HG03045 (cell line): ENCODE measurements around the gene SMYD2.
"Not testable (repeated sequence)": the region's sequence is repeated elsewhere in the genome, so short reads cannot be mapped to it uniquely, and the experiment has no call there.

Experiments used
- ATAC-seq: cut with Tn5 transposase; IDR thresholded peaks from one replicate; pipeline ENCODE4 v1.9.1; 2021; ENCODE audit warnings: mild to moderate bottlenecking, moderate library complexity; ENCODE audit not compliant: unreplicated experiment

Gene SMYD2

DNA sequence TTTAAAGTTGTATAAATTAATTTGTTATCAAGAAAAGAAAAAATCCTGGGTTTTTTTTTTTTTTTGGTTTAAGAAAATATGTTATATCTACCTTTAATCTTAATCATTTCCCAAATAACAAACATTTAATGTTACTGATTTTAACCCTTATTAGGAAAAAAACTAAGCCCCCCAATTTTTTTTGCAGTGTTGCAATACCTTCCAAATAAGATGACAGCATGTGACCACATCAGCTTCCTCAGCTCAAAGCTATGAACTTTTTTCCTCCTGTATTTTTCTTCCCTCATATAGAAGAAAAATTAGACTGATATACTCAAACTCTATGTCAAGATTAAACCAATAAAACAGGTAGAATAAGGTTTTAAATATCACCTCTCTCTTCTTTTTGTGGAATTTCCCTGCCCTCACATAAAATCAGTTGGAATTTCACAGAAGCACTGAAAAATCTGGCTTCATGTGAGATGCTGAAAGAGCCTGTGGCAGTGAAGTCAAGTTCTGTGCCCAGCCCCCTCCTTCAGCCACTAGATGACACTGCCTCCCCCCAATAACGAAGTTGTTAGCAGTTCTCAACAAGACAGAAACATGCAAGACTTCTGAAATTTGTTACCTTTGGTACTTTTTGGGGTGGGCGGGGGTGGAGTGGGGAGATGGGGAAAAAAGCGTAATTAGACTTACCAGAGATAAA lies 9.6 kb upstream of the SMYD2 start:
- no peak for ATAC-seq

DNA sequence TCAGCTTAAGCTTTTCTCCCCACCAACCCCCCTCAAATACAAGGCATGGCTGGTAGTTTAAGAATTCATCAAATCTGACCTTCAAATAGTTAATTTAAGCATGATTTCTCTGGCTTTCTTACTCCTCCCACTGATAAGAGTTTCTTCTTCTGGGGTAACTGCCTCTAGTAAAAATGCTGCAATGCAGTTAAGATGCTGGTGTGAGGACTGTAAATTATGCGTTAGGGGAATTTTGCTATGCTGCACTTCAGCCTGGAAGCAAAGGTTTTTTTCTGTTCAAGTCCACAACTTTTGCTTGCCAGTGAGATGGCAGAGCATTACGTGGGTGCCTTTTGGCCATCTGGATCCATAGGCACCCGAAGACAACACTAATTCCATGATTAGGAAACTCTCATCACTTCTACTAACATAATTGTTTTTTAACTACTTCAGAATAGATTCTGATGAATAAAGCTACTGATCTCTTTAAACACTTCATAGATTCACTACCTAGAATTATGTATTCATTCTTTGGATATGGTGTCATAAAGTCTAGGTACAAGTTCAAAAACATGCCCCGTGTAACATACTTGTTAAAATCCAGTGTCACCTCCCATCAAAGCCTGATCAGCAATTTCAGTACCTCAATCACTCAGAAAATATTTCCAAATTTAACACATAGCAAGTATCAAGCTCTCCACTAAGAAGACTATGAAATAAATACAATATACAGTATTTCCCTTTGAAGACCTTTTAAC lies 8.8 kb upstream of the SMYD2 start:
- ATAC-seq, result no peak

DNA sequence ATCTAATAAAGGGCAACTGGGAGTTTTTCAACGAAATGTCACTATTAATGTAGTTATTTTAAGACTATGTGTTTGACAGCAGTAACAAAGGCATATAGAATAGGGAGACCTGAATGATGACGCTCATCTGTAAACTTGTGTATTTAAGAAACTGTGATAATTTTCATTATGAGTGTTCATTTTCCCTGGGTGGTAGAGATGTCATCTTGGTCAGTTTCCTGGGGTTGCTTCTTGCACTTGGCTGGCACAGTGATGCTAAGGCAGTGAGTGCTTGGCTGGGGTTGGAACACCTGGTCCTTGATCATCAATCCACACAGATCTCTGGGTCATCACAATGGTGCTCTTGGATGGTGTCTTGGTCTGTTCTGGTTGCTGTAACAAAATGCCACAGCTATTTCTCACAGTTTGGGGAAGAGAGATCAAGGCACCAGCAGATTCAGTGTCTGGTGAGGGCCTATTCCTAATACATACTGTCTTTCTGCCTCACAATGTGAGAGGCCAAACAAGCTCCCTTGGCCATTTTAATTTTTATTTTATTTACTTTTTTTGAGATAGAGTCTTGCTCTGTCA lies 7.9 kb upstream of the SMYD2 start:
- no peak for ATAC-seq

DNA sequence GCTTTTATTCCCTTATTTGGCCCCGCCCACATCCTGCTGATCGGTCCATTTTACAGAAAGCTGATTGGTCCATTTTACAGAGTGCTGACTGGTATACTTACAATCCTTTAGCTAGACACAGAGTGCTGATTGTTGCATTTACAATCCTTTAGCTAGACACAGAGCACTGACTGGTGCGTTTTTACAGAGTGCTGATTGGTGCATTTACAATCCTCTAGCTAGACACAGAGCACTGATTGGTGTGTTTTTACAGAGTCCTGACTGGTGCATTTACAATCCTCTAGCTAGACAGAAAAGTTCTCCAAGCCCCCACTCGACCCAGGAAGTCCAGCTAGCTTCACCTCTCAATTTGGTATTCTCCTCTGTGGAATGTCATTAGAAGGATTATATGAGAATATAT lies 5.3 kb upstream of the SMYD2 start:
- ATAC-seq, result not testable (repeated sequence)

DNA sequence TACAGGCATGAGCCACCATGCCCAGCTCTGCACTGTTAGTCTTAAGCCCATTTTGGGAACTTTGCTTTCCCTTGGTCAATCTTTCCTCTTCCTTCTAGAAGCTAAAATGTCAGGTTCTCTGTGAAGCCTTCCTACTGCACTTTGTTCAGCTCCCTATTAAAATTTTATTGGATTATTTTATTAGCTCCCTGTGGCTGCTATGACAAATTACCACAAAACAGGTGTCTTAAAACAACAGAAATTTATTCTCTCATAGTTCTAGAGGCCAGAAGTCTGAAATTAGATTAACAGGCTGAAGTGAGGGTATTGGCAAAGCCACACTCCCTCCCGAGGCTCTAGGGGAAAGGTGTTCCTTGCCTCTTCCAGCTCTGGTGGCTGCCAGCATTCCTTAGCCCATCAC lies 4.2 kb upstream of the SMYD2 start:
- ATAC-seq, result no peak

DNA sequence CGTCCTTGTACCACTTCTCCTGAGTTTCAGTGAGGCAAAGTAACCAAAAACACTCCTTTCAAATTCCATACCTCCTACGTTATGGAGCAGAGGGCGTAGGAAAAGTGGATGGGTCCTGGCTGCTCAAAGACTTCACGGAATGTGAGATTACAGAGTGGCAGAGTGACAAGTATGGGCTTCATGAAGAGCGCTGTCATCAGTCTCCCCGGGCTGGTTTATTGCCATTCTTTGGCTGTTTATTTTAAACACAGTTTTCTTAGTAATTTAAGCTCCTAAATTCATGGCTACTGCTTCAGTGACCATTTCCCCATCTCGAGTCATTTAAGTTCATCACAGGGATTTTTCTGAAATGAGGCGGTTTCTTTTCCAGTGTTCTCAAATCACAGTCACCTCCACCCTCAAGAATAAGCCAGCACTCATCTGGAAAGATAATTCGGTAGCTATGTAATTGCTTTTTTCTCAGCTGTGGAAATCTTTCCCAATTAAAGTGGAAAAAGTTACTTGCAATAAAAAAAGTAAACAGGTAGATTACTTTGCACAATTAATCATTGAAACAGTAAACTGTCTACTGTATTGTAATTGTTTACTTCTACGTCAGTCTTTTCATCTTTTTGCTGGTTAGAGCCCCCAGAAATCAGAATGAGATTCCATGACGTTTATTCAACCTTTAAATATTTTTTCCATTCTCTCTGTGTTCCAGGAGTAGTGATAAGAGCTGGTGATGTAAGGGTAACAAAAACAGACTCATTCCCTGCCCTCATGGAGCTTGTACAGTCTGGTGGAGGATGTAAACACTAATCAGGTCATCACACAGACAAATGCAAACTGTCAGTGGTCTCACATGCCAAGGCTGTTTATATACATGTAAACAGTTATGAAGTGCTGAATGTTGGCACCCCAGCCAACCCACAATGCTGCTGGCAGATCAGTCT lies 3.0 kb upstream of the SMYD2 start:
- no peak for ATAC-seq

DNA sequence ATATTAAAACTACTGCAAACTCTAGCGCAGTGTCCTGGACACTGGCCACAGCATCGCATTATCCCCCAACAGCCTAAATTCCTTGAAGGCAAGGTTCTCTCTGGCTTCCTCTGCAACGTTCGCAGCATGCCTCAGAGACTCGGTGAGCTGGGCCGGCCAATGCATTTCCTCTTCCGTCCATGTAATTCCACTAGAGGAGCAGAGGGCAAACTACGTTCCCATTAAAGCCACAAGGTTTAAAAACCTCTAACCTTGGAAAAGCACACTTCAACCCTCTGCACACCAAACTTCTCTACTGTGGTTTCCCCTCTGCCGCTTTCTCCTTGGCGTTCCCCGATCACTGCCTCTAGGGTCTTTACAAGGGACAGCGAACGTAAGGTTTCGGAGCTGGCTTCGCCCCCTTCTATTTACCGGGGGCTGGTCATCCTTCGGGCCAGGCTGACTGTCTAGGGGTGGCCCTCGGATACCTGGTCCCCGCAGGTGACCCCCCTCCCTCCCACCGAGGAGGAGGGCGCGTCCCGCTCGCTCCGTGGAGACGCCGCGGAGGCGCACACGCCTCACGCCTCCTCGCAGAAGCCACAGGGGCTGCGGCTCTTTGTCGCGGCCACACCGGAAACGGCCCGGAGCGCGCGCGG lies 456 bp upstream of the SMYD2 start:
- peak; percentile 12 for ATAC-seq

DNA sequence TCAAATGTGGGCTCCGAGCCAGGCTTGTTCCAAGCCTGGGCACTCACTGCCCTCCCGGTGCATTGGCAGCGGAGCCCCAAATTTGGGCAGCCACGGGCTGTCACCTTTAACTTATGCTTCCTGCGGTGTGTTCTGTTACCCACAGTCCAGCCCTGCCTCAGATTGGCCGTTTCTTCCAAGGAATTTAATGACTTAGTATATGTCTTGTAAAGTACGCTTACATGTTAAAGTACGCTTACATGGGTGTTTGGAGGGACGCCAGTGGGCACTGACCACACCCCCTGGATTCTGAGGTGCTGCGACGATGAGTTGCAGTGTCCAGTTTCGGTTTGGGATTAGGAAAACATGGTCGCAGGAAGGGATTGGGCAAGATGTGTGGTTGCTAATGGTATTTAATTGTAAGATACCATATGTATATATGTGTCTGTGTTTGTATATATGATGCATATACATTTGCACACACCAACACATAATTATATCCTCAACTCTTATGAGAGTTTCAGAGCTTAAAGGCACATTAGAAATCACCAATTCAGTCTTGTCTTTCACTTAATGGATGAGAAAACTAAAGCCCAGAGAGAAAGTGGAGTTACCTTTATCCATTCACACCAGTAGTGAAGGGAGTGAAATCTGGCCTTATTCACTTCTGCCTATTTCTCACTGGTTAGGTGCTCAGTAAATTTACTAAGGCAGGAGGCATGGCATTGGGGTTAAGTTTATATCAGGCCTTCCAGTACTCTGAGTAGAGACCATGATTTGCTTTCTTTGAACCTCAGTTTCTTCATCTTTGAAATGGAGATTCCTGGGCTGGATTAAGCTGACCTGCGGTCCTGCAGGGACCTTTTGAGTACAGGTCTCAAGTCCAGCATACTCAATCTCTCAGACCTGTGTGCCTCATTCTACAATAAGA lies 1.0 kb downstream of the SMYD2 start:
- no peak for ATAC-seq

DNA sequence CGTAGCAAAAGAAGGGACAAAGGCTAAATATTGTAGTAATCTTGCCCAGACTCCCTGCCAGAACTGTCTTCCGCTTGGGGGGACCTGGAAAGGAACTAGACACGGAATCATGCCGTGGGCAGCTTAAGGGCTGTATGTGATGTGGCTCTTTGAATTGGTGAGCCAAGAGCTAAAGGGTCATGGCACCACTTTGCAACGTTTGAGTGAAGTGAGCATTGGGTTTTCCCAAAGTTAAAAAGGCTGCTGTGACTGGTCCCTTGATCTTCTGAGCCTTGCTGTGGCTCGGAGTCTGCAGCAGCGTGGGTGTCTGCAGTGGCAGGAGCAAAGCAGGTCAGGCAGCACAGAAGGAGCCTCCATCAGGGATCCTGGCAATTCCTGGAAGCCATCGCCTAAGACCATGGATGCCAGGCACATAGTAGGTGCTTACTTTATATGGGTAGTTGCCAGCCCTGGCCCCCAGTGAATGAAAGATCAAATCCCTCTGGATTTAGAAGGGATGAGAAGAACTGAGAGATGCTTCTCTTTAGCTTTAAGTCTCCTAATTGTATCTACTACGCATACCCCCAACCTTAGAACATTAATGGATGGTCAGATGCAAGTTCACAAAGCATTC lies 1.8 kb downstream of the SMYD2 start:
- ATAC-seq, result no peak

DNA sequence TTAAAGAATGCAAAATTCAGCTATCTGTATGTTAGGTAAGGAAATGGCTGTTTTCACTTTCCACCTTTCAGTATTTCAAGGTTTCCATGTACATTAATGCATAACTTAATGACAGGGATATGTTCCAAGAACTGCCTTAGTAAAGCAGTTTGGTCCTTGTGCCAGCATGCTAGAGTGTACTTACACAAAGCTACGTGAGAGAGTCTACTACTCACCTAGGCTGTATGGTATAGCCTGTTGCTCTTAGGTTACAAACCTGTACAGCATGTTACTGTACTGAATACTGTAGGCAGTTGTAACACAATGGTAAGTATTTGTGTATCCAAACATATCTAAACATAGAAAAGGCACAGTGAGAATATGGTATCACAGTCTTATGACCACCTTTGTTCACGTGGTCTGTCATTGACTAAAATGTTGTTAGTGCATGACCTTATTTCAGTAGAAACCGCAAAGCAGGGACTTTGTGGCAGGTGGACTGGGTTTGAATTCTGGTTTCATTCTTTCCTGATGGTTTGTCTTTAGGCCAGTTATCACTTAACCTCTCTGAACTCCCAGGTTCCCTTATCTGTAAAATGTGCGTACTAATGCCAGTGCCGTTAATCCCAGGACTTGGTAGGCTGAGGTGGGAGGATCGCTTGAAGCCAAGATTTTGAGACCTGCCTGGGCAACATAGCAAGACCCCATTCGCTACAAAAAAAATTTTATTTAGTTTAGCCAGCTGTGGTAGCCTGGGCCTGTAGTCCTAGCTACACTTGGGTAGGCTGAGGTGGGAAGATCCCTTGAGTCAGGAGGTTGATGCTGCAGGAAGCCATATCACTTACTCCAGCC lies 4.9 kb downstream of the SMYD2 start:
- no peak for ATAC-seq

DNA sequence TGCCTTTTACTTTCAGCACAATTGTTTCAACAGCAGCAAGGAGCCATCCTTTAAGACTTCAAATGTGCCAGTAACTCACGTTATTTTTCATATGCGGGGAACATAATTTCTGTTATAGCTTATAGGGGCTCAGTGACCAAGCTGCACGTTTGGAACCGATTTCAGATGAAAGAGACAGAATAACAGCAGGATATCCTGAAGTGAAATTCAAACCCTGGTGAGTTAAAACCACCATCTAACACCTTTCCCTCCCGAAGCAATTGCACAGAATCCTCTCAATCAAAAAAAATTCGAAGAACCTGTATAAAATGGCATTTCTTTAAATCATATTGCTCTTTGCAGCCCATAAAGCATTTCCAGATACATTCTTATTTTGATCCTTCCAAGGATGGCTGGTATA lies 6.9 kb downstream of the SMYD2 start:
- ATAC-seq, result no peak

DNA sequence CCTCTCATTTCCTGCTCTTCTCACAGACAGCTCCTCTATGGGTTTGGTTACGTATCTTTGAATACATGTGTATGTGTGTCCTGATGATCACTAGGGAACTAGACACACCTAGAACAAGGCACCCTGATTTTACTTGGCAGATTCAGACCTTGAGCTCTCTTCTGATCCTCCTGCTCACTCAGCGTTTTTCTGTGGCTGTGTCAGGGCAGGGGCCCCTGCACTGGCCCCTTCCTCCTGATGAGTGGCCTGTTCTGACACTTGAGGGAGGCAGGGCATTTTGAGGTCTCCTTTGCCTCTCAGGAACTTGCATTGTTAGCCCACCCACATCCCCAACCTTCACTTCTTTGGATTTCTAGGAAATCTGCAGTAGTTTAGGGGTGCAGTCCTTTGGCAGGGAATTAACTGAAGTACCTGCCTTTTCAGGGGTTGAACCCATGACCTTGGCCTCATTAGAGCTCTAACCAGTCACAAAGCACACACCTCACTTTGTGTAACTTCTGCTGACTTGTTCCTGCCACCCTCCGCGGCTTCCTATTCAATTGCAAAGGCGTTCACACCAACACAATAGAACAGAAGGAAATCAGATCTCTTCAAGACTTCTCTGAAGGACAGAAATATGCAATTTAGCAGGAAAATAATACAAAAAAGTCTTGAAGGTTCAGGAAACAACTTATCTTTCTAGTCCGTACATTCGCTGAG lies 8.8 kb downstream of the SMYD2 start:
- no peak for ATAC-seq

DNA sequence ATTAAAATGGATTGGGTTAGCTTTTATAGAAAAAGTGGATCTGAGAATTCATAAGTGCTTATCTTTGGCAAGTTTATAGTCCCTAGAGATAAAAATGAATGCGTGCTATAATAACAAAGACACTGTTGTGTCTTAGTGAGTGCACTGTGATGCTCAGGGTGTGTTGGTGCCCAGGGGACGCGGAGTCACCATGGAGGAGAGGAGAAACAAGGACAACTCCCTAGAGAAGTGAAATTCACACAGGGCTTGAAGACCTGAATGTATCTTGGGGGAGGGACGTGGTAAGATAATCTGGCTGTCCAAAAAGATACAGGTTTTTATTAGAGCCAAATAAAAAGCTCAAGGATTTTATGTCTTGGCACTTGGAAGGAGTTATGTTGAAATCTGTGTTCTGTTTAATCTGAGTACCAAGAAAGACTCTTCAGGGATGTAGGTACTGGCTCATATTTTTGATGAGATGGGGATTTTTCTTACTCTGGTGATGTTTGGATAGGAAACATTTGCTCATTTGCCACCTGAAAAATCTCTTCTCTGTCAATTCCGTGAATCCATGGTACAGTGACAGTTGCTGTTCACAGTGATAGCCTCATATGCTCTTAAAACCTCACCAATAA lies 9.6 kb downstream of the SMYD2 start:
- no peak for ATAC-seq

DNA sequence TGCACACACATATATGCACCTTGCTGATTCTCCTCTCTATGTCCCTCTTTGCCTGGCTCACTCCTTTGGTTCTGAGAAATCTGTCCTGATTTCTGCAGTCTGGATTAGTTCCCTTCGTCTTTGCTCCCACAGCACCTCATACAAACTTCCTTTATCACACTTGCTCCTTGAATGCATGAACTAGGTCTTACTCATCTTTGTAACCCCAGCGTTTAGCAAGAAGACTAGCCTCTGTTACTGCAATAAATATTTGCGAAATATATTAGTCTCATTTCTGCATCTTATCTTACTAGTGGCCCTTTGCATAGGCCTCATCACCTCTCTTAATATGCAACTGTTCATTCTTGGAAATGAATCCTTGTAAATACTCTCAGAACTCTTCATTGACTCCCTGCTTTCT lies 11.4 kb downstream of the SMYD2 start:
- ATAC-seq, result no peak

DNA sequence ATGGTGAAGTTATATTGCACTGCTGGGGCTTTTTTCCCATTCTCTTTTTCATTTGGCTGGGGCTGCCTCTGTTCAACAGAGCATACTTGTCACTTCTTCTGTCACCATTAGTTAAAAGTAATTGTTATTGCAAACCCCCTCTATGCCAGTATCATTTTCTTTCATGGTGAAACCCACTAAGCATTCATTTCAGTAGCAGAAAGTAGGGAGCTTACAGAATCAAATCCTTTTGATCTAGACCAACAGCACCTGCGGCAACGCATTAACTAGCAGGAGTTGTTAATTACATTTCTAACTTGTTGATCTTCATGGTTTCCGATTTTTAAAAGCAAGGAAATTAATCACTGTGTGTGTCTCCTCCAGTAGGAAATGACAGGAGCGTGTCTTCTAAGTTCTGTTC lies 15.0 kb downstream of the SMYD2 start:
- ATAC-seq, result no peak

DNA sequence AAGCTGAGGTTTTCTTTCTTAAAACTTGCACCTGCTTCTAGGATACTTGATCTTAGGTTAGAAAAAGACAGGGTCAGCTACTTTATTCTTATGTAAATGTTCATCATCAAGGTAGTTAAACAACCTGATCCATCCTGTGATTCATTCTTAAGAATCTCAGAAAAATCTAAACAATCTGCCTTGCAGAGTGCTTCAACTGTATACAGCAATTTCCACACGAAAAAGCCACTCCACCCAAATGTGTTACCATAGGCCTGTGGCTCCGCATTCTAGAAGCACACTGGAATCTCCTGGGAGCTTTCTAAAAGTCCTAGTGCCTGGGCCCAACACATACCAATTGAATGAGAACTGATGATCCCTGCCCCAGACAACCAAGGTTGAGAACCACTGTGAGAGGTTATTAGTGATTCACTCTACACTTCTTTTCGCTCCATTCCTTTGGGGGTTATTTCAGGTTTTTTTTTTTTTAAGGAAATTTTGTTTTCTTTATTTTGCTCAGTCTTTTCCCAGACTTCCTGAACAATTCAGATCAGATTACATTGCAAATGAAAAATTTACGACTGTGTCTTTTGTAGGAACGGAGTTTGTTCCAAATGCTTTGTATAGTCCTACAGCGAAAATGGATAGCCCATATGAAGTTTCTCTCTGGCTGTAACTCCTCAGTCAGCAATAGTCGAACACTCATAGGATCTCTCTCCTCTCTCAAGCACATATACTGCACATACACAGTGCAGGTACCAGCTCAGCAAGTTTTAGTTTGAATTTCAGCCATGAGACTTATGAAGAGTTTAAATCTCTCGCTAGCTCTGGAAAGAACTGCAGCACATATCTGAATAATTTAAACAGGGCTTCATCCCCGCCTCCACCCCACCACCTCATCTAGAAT lies 16.1 kb downstream of the SMYD2 start:
- no peak for ATAC-seq
